ENCODE data around the gene UFD1.

UFD1 gene

GRCh38 chr22:19520566-19521305, 41.7 kb upstream of the UFD1 start:
- Histone ChIP-seq H3K9me3 (no peaks in the 10 kb centered on the region), H3K27me3 (no peaks in the 10 kb centered on the region), H3K4me3 (ENCODE audit: low read depth, low read length) (no peak overlapping the region), H3K4me1 (no peaks in the 10 kb centered on the region; the same call in none of the 2 replicates), H3K36me3 (peaks cover 19% of the 10 kb centered on the region)
- TF ChIP-seq, protein P1, sequence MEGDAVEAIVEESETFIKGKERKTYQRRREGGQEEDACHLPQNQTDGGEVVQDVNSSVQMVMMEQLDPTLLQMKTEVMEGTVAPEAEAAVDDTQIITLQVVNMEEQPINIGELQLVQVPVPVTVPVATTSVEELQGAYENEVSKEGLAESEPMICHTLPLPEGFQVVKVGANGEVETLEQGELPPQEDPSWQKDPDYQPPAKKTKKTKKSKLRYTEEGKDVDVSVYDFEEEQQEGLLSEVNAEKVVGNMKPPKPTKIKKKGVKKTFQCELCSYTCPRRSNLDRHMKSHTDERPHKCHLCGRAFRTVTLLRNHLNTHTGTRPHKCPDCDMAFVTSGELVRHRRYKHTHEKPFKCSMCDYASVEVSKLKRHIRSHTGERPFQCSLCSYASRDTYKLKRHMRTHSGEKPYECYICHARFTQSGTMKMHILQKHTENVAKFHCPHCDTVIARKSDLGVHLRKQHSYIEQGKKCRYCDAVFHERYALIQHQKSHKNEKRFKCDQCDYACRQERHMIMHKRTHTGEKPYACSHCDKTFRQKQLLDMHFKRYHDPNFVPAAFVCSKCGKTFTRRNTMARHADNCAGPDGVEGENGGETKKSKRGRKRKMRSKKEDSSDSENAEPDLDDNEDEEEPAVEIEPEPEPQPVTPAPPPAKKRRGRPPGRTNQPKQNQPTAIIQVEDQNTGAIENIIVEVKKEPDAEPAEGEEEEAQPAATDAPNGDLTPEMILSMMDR (IDR thresholded peaks at IDR 0.05; ENCODE audit: low read depth, low read length): no peak
- no peak for DNase-seq

DNA sequence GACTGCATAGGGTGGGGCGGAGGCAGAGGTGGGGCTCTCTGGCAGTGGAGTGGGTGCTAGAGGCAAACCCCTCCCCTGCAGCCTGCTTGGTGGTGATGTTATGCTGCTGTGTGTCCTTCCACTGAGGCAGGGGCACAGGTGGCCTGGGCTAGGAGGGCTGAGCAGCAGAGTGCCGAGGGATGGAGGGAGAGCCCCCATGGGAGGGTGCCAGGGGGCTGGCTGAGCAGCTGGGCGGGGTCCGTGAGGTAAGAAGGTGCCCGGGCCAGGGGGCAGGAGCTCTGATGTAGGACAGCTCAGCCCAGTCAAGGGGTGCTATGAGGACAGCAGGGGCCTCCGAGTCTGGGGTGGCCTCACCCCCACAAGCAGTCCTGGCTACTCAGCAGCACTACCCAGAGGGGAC, 41.0 kb upstream of the UFD1 start:
- no peaks in the 10 kb centered on the region for H3K27me3 ChIP-seq
- TF ChIP-seq, protein P1 (IDR thresholded peaks at IDR 0.05; ENCODE audit: low read depth, low read length): no peak
- no peaks in the 10 kb centered on the region; the same call in 1 of the 2 replicates for H3K4me1 ChIP-seq
- H3K4me3 ChIP-seq (ENCODE audit: low read depth, low read length): no peak overlapping the region
- no peak for DNase-seq
- no peaks in the 10 kb centered on the region for H3K9me3 ChIP-seq
- H3K36me3 ChIP-seq: peaks cover 26% of the 10 kb centered on the region

GRCh38 chr22:19519041-19519926, 40.3 kb upstream of the UFD1 start:
- Histone ChIP-seq H3K27me3 (no peaks in the 10 kb centered on the region), H3K4me1 (no peaks in the 10 kb centered on the region; the same call in 1 of the 2 replicates), H3K4me3 (ENCODE audit: low read depth, low read length) (no peak overlapping the region), H3K36me3 (peaks cover 34% of the 10 kb centered on the region), H3K9me3 (no peaks in the 10 kb centered on the region)
- TF ChIP-seq, protein P1 (IDR thresholded peaks at IDR 0.05; ENCODE audit: low read depth, low read length): no peak
- DNase-seq: no peak

GRCh38 chr22:19518635-19519034, 39.6 kb upstream of the UFD1 start:
- Histone ChIP-seq H3K4me3 (ENCODE audit: low read depth, low read length) (no peak overlapping the region), H3K36me3 (peaks cover 40% of the 10 kb centered on the region), H3K4me1 (no peaks in the 10 kb centered on the region; the same call in 1 of the 2 replicates), H3K27me3 (no peaks in the 10 kb centered on the region), H3K9me3 (no peaks in the 10 kb centered on the region)
- no peak for DNase-seq
- TF ChIP-seq, protein P1 (IDR thresholded peaks at IDR 0.05; ENCODE audit: low read depth, low read length): no peak

- DNase-seq: no peak
- TF ChIP-seq, protein P1 (IDR thresholded peaks at IDR 0.05; ENCODE audit: low read depth, low read length): no peak
- Histone ChIP-seq H3K27me3 (no peaks in the 10 kb centered on the region), H3K4me3 (ENCODE audit: low read depth, low read length) (no peak overlapping the region), H3K9me3 (no peaks in the 10 kb centered on the region), H3K36me3 (peaks cover 45% of the 10 kb centered on the region), H3K4me1 (no peaks in the 10 kb centered on the region; the same call in 1 of the 2 replicates)
These were observed 39.1 kb upstream of the UFD1 start for GRCh38 chr22:19517919-19518611.
